HG03175 (cell line): ENCODE measurements around the gene CLCN5.

ENCODE experiments used
- ATAC-seq: cut with Tn5 transposase; IDR thresholded peaks from one replicate; pipeline ENCODE4 v1.9.1; 2021; ENCODE audit warnings: mild to moderate bottlenecking, moderate library complexity; ENCODE audit not compliant: unreplicated experiment

The CLCN5 gene

DNA sequence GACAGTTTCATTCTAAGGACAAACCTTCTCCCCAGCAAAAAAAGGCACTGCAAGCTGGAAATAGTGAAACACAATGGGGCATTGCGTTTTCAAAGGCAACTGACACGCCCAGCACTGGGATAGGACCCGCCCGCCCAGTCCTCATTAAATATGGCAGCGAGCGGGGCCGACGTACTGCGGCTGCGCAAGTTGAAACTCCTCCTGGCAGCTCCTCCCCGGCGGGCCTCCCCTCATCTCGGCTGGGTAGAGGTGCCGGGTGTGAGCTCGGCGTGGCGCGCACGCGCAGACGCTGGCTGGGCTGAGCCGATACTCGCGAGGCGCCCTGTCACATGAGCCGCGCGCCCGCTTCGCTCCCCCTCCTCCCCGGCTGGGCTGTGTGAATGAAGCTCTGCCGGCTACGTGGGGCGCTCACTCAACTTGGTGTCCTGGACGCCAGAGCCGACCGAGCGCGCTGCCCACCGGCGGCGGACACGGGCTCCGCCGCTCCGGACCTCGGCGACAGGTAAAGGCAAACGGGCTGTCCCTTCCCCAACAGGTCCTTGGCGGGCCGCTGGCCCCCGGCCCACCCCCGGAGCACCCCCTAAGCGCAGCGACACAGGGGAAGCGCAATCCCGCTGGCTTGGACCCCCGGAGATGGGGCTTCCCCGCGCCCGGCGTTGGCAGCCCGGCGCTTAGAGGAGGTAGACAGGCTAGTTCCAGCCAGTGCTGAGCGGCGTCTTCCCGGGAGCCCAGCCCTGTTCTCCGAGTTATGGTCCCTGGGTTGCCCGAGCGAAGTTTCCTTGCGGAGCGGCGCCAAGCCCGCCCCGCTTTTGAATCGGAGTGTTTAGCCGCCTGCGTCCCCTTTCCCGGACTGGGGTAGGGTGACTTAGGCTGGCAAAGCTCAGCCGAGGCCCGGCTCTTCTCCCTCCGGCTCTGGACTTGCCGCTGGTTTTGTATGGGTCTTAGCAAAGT lies at the start of gene CLCN5:
Gene CLCN5, plus strand, starts transcription at position 306 of the 951 bp plus-strand sequence. CDS start 2,703 bp downstream, outside the sequence.
- peak; percentile 97 for ATAC-seq

DNA sequence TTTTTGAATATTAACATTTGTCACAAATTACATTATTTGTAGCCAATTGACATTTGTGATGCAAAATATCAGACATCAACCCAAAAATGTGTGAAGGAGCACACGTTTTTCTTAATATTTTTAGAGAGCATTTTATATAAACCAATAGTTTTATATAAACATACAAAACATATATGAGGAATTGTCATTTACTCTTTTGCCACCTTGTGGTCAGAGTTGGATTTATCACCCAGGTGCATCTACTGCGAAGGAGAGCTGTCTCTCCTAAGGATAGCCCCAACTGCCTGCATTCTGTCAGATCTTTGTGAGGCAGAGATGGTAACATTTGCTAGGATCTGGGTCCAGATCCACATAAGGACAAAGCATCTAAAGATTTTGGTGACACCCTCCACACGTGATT lies 45.6 kb upstream of the CLCN5 start:
- no peak for ATAC-seq

DNA sequence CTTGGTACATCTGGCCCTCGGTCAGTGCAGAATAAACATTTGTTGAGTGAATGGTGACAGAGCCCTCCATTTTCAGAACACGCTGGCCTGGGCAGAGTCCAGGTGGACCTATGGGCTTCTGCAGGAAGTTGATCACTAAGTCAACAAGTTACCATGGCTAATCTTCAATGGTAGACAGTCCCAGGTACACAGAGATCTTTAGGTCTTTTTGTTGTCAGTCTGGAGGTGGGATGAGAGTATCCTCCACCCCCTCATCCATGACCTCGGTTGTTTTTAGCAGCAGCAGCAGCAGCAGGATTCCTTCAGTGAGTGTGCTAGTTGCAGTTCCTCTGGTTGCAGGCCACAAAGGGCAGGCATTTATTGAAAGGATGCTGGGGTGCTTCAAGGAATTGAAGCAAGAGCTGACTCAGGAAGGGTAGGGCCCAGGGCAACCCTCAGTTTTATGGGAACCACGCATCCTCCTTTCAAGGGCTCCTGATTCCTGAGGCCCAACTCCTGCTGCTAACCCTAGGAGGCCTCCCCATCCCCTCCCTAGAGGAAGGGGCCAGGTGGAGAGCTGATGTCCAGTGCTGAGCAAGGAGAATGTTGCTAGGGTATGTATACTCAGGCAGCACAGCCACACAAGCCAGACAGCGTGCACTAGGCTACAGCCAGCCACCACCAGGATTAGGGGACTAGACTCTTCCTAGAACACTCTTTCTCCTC lies 44.8 kb upstream of the CLCN5 start:
- no peak for ATAC-seq

DNA sequence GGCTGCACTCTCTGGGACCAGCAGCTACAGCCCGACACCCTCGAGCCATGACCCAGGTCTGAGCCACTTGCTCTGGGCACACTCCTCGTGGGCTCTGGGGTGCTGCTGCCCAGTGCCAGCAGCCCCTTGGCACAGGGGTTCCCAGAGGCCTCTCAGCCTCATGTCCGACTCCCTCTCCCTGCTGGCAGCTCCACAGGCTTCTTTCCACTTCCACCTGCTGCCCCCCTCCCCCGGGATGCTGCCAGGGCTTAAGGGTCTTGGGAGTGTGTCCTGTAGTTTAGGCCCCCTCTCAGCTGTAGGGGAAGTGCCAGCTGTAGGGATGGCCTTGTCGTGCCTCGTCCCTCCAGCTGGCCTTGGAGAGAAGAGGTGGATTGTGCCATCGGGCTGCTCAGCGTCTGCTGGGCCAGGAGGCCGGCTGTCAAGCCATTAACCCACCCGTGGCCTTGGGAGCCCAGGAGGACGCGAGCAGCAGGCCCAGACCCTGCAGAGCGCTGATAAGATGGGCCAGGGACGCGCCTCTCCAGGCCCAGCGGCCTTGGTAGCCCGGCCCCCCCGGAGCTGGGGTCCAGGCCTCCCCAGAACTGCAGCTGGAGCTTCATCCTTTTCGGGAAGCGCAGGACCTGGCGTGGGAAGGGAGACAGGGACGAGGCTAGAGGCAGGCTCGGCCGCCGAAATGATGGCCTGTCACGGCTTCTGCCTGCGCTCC lies 44.1 kb upstream of the CLCN5 start:
- ATAC-seq, result no peak

DNA sequence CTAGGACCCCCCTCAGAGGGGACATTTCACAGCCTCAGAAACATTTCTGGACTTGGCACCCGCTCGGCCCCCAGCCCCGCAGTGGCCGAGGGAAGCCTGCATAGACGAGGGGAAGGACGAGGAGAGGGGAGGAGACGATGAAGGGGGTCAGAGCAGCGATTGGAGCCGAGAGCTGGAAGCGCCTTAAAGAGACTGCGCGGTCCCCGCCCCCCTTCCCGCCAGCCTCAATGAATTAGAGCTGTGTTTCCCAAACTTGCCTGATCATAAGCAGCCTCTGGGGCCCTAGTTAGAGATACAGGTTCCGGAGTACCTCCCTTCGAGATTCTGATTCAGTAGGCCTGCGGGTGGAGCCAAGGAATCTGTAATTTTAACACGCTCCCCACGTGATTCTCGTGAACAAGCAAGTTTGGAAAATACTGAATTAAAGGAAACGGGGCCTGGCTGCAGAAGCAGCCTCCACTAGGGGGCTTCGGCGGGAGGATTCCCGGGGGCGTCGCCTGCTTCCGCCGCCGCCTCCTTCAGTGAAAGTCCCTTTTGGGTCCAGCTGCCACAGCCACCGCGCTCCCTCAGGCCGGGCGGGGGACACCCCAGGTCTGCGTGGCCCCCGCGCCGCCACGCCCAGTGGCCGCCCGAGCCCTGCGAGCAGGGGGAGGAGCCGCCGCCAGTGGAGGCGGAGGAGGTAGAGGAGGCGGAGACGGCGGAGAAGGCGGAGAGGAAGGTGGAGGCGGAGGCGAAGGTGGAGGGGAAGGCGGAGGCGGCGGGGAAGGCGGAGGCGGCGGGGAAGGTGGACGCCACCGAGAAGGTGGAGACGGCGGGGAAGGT lies 43.4 kb upstream of the CLCN5 start, which contains the start of gene USP27X:
Gene USP27X, plus strand, starts transcription at position 651 of the 822 bp plus-strand sequence. CDS start 824 bp downstream, outside the sequence.
- ATAC-seq, result peak; percentile 94

DNA sequence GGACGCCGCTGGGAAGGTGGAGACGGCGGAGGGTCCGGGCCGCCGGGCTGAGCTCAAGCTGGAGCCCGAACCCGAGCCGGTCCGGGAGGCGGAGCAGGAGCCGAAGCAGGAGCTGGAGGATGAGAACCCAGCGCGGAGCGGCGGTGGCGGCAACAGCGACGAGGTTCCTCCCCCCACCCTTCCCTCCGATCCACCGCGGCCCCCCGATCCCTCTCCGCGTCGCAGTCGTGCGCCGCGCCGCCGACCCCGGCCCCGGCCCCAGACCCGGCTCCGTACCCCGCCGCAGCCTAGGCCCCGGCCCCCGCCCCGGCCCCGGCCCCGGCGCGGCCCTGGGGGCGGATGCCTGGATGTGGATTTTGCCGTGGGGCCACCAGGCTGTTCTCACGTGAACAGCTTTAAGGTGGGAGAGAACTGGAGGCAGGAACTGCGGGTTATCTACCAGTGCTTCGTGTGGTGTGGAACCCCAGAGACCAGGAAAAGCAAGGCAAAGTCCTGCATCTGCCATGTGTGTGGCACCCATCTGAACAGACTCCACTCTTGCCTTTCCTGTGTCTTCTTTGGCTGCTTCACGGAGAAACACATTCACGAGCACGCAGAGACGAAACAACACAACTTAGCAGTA lies 42.6 kb upstream of the CLCN5 start:
- peak; percentile 4 for ATAC-seq

DNA sequence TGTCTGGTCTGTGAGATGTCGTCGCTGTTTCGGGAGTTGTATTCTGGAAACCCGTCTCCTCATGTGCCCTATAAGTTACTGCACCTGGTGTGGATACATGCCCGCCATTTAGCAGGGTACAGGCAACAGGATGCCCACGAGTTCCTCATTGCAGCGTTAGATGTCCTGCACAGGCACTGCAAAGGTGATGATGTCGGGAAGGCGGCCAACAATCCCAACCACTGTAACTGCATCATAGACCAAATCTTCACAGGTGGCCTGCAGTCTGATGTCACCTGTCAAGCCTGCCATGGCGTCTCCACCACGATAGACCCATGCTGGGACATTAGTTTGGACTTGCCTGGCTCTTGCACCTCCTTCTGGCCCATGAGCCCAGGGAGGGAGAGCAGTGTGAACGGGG lies 41.7 kb upstream of the CLCN5 start:
- no peak for ATAC-seq

DNA sequence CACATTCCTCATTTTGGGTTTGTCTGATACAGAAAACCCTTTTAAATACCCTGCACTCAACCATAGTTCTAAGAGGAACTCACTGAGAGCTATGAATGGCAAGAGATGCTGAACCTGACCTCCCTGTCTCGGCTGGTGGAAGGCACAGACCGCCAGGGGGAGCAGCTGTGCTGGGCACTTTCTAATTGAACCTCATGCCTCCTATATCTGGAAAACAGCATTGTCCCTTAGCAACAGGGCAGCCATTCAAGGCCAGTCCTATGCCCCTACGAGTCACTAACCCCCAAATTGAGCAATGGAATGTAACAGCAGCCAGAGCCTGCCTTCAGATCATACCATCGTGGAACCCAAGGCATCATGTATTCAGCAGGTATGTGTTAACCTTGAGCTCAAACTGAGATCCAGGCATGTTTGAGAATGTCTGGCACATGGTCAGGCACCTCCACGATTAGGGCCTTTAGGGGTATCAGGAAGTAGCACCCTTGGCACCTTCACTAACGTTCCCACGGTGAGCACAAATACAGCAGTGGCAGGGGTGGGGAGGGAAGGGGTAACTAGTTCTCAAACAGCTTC lies 38.0 kb upstream of the CLCN5 start:
- peak; percentile 55 for ATAC-seq

DNA sequence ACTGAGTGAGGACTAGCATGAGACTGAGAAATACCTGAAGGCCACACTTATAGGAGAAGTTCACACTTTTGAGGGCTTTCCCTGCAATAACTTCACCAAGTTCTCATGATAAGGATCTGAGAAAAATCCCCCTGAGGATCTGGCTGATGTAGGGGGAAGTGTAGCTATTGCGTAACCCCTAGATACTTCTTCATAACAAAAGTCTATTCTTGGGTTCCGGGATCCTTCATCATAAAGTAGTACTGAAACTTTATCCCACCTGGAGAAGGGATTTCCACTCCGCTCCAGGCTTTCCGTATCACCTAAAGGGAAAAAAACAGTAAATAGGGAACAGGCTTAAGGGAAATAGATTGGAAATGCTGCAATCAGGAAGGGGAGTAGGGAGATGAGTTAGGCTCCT lies 29.9 kb upstream of the CLCN5 start:
- ATAC-seq, result no peak

DNA sequence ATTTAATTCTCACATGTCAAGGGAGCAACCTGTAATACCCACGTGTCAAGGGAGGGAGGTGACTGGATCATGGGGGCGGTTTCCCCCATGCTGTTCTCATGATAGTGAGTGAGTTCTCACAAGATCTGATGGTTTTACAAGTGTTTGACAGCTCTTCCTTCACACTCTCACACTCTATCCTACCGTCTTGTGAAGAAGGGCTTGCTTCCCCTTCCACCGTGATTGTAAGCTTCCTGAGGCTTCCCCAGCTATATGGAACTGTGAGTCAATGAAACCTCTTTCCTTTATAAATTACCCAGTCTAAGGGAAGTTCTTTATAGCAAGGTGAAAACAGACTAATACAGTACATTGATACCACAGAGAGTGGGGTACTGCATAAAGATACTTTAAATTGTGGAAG lies 25.4 kb upstream of the CLCN5 start:
- ATAC-seq, result no peak

DNA sequence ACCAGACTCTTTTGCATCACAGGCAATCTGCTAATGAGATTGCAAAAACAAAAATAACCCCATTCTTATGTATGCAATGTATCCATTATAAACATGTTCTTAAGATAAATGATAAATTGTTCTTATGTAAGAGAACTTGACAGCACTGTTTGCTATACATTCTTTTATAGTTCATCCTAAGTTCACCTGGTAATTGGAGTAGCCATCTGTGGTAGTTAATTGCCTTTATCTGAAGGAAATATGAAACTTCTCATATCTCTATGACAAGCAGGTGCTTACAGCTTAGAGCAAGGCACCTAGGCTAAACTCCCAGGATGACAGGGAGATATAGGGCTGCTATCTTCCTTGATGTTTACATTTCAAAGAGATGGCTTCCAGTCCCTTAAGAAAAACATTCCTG lies 21.3 kb upstream of the CLCN5 start:
- no peak for ATAC-seq

DNA sequence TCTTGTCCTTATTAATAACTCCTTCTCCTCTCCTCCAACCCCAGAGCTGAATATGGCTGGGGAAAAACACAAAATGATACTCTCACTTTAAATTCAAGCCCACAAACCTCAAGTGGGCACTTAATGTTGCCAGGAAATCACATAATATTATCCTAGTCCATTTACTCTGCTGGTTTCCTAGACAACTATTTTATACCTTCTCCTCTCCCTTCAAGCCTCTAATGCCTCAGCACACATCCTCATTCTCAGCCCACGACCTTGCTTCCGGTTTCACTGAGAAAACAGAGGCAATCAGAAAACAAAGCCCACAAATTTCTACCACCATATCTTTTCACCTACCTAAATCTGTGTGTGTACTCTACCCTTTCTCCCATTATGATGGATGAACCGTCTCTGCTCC lies 12.1 kb upstream of the CLCN5 start:
- peak; percentile 87 for ATAC-seq

DNA sequence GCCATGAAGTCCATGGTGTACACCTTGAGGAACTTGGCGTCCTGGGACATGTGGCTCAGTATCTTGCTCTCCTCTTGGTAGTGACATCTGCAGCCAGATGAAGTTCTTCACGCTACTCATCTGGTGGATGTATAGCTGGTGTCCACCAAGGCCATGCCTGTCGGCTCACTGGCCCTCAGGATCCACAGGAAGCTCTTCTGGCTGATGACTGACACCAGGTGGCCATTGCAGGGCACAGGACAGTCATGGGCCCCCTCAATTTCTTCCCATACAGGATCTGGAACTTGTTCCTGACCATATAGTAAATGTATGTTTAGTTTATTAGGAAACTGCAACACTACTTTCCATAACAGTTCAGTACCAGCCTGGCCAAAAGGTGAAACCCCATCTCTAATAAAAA lies 10.3 kb upstream of the CLCN5 start:
- ATAC-seq, result no peak

DNA sequence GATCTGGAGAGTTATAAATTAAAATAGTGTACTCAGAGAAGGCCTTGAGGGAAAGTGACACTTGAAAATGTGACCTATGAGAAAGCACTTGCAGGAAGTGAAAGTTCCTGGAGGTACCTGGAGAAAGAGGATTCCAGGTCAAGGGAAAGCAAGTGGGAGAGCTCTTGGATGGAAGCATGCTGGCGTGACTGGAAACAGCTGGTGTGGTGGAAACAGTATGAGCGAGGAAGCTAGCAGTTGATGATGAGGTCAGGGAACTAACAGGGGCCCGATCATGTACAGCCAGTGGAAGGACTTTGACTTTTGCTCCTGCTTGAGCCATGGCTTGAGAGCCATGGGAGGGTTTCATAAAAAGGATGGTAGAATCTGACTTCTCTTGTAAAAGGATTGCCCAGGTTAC lies 9.5 kb upstream of the CLCN5 start:
- ATAC-seq, result no peak

DNA sequence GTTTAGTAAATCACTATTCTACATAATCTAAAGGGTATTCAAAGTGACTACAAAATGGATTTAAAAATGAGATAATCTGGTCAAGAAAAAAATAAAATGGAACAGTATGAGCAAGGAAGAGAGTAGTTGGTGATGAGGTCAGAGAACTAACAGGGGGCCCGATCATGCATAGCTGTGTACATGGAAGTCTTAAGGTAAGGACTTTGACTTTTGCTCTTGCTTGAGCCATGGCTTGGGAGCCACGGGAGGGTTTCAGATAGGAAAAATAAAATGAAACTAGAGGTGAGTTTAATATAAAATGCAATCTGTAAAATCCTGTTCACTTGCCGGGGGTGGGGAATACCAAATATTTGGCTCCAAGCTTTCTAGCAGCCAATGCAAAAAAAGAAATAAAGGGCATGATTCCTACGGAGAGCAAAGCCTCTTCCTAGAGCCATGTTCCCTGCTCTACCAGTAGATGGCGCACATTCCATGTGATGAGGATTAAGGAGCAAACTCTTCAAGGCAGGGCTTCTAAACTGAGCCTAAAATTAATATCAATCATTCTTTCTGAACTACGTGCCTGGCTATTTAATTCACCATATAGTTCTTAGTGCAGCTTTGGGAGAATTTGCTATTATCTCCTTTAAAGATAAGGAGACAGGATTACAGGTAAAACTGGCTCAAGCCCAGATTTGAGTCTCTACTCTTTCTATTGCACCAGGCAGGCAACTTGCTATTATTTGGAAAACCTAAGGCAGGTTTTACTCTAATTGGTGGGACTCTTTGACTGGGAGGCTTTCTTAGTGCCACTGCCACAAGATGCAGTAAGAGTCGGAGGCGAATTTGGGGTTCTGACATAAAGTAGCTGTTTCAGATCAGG lies 6.8 kb upstream of the CLCN5 start:
- ATAC-seq, result peak; percentile 58

DNA sequence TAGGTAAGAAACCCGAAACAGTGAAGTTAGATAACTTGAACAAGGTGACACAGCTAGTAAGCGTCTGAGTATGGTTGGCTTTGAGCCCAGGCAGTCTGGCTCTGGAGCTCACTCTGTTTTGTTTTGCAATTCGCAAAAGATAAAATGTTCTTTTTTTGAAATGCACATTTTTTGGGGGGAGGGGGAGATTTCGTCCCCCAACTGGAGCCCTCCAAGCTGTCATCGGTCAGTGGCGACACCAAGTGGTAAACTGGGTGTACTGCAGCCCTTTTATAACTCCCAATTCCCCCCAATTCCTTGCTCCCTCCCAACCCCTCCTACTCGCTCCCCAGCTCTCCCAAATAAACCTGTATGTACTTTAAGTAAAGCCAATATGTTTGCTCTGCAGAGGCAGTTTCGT lies 2.8 kb upstream of the CLCN5 start:
- no peak for ATAC-seq

DNA sequence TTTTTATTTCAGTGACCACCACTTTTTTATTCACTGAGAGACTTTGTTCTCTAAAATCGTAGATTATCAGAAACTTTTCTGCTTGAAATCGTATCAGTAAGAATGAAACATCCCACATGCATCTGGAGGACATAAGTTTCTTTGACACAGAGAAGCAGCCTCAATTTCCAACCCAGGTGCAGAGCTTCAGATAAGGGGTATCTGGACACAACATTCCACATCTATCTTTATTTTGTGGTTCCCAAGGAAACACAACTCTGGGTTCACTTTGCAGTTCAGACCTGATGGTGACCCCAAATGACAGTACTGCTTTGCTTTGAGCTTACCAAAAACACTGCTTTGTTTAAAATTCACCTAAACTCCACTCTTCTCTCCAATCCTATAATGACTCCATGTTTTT lies 1.3 kb upstream of the CLCN5 start:
- ATAC-seq, result no peak

DNA sequence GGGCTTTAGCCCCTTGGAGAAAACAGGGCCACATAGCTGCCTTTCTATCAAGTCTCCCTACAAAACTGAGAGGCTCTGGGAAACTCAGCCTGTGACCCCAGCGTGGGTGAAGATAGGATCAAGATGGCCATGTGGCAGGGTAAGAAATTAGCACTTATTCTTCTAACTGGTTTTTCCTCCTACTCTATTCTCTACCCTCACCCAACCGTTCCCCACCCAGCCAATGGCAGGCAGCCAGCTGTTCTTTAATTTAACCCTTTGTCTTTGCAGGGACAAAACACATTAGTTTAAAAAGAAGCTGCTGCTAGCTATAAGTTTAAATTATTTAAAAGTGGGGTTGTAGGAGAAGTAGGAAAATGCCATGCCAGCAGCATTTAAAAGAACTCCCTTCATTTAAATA lies 2.8 kb downstream of the CLCN5 start:
- no peak for ATAC-seq

DNA sequence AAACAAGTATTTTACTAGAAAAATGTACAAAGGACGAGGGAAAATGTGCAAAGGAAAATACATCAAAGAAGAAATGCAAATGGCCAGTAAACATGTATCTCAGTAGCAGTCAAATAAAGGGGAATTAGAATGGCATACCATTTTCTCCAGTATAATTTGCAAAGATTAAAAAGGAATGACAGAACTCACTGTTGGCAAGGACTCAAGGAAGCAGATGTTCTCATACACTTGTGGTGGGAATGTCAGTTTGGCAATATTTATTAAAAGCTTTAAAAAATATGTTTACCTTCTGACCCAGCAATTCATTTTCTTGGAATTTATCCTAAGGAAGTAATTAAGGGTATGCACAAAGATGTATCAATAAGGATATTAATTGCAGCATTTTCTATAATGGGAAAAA lies 7.6 kb downstream of the CLCN5 start:
- no peak for ATAC-seq
